GM12874 (cell line): Measurements from ENCODE around the gene DAPK2.

Experiments used
- TF ChIP-seq, protein P1 (sequence below): IDR thresholded peaks from 2 replicates; pipeline ENCODE4 v1.5.1; 2011; ENCODE audit warnings: low read depth, mild to moderate bottlenecking, control low read depth, low read length, moderate library complexity; ENCODE audit not compliant: insufficient read depth

Gene DAPK2

DNA sequence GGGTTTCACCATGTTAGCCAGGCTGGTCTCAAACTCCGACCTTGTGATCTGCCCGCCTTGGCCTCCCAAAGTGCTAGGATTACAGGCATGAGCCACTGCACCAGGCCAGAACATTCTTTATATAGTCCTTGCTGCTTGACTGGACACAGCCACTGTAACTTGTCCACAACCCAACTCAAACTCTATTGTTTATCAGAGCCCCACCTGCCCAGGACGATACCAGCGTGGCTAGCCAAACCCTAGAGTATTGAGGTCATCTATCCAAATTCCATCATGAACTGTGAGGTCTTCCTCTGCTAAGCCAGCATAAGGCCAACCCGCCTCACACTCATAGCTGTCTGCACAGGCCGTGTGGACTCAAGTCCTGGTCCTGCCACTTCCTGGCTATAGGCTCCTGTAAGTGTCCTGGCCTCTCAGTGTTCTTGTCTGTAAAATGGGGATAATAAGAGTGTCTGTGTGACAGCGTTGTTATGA lies 63.9 kb downstream of the DAPK2 start:
- TF ChIP-seq, protein P1, sequence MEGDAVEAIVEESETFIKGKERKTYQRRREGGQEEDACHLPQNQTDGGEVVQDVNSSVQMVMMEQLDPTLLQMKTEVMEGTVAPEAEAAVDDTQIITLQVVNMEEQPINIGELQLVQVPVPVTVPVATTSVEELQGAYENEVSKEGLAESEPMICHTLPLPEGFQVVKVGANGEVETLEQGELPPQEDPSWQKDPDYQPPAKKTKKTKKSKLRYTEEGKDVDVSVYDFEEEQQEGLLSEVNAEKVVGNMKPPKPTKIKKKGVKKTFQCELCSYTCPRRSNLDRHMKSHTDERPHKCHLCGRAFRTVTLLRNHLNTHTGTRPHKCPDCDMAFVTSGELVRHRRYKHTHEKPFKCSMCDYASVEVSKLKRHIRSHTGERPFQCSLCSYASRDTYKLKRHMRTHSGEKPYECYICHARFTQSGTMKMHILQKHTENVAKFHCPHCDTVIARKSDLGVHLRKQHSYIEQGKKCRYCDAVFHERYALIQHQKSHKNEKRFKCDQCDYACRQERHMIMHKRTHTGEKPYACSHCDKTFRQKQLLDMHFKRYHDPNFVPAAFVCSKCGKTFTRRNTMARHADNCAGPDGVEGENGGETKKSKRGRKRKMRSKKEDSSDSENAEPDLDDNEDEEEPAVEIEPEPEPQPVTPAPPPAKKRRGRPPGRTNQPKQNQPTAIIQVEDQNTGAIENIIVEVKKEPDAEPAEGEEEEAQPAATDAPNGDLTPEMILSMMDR: no peak

DNA sequence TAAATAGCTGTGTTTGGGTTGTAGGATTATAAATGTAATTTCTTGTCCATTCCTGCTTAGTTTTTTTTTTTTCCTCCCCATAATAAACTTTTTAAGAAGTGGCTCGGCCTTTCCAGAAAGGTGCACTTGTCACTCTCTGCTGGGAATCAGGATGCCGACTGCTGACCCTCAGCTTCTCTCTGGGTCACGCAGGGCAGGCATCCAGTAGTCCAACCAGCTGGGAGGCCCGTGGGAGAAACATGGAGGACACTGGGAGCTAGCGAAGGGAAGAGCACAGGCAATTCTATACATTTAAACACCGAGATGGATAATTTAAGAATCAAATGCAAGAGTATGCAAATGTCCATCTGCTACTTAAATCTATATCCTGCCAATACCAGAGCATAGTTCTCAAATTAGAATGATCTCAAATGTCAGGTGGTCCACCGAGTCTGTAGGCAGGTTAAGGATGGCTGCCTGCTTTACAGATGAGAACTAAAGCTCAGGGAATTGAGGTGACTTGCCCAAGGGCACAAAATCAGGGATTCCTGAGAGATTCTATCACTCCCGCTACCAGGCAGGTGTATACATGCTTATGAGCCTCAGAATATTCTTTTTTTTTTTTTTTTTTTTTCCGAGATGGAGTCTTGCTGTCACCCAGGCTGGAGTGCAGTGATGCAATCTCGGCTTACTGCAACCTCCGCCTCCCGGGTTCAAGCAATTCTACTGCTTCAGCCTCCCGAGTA lies 64.5 kb downstream of the DAPK2 start:
- TF ChIP-seq, protein P1: no peak

DNA sequence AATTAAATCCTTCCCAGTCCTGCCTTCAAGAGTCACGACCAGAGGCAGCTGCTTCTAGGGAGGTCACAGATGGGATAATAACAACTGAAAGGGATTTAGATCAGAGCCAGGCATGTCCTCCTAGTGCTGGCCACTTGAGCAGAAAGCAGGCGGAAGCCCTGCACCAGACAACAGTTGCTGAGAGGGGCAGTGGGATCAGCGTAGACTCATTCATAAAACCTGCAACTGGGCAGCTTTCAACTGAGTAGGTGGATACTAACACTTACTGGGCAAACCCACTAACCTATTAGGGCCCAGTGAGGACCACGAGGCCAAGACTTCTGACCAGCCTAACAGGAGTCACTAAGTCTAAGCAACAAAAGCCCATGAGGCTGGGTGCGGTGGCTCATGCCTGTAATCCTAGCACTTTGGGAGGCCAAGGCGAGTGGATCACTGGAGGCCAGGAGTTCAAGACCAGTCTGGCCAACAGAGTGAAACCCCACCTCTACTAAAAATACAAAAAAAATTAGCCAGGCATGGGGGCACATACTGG lies 67.0 kb downstream of the DAPK2 start:
- TF ChIP-seq, protein P1: no peak

DNA sequence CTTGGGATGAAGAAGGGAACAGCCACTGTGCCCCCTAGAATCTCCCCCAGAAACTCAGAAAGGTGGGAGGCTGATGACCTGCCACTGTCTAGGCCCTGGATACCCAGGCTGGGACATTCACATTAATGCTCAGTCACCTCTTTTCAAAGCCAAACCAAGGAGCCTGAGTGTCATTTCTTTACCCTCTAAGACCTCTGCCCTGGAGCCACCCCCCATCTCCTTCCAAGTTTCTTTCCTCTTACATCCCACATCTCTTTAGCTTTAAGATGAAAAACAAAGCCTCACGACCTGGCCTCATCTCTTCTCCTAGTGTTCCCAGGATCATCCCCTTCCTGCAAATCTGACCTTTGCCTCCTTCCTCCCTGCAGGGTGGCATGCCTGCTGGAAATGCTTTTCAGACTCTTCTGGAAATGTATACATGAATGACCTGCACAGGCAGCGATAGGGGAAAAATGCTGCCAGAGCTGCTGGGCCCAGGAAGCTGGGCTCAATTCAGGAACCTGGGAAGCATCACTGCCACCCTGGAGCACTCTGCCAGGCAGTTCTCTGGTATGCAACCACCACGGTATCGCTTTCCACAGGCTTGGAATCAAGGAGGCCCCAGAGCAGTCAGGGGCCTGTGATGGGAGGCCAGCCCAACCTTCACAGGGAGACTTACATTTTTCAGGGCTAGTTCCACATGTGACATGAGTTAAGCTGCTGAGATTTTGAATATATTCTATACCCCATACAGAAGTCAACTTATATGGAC lies 67.6 kb downstream of the DAPK2 start:
- TF ChIP-seq, protein P1: no peak

DNA sequence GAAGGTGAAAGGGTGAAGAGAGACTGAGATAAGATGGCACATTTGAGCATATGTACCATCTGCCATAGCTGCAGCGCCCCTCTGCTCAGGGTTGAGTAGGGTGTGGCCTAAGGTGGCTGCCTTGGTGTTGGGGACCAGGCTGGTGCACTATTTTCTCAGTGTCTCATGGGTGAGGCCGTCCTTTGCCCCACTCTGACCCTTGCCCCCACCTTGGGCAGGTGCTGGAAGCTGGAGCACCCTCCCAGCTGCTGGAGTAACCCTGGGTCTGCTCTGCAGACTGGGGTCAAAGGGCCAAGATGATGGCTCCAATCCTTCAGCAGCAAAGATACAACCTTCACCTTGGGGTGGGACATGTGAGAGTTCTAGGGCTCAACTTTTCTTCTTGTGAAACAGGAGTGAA lies 69.2 kb downstream of the DAPK2 start:
- TF ChIP-seq, protein P1: no peak

DNA sequence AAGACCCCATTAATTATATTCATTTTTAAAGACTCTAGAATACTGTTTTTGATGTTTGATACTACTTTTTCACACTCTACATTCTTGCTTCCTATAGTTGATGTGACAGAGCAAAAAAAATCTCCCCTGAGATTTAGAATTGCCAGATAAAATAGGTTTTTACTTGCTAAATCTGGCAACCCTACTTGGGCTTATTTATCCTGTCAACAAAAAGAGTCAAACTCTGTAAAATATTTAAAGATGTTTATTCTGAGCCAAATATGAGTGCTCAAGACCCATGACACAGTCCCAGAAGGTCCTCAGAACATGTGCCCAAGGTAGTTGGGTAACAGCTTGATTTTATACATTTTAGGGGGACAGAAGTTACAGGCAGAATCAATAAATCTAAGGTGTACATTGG lies 72.3 kb downstream of the DAPK2 start:
- TF ChIP-seq, protein P1: no peak

DNA sequence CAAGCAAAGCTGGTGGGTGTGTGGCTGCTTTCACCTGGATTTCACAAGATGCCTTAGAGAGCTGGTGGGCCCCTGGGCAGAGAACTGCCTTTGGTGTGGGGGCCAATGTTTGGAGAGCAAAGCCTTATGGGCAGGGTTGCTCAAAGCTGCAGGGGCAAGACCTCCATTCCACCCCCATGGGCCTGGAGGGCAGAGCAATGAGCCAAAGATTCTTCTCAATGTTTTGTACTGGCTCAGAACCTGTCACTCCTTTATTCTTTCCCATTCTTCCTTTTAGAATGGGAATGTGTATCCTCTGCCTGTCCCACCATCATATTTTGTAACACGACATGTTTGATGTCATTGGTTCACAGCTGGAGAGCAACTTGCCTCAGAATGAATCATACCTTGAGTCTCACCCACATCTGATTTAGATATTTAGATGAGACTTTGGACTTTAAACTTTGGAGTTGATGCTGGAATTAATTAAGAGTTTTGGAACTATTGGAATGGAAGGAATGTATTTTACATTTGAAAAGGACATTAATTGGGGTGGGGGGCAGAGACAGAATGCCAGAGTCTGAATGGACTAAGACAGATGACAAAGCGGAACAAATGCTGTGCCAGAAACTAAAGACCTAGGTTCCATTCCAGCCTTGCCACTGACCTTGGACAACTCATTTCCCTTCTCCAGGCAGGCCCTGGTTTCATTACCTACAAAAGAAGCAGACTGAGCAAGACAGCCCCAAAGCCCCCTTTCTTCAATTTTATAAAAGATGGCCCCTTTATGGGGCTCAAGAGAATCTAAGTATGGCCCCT lies 72.9 kb downstream of the DAPK2 start:
- TF ChIP-seq, protein P1: no peak
